Stimulated activated CD4-positive, alpha-beta T cell treated with anti-CD3 and anti-CD28 coated beads, Interleukin-2, amount 100 ng/mL, for 24 hours (primary cell): ENCODE data around the gene YARS1.
"Not testable (repeated sequence)": the region's sequence is repeated elsewhere in the genome, so short reads cannot be mapped to it uniquely, and the experiment has no call there.

Source experiments
- DNase-seq, 2 donors: peaks; one replicate each; pipeline ENCODE4 v3.0.0-alpha.2; 2020

YARS1 gene

DNA sequence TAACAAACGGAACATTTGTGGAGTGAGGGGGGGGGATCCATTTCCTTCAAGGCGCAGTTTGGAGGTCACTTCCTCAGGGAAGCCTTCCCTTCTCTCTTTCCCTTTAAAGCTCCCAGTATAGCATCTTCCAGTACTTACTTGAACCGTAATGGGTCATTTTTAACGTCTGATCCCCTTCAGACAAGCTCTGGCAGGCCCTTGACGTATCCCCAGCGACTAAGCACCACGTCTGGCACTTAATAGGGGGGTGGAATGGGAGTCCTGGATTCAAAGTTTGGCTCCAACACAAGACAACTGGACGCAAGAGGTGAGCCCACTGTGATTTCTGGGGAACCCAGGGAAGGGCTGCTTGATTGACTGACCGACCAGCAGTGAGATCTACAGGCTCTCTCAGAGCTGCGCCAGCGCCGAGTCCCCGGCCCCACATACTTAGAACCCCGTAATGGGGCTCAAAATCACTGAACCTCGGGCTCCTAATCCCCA lies 441 bp downstream of the YARS1 start:
- no peak for DNase-seq

DNA sequence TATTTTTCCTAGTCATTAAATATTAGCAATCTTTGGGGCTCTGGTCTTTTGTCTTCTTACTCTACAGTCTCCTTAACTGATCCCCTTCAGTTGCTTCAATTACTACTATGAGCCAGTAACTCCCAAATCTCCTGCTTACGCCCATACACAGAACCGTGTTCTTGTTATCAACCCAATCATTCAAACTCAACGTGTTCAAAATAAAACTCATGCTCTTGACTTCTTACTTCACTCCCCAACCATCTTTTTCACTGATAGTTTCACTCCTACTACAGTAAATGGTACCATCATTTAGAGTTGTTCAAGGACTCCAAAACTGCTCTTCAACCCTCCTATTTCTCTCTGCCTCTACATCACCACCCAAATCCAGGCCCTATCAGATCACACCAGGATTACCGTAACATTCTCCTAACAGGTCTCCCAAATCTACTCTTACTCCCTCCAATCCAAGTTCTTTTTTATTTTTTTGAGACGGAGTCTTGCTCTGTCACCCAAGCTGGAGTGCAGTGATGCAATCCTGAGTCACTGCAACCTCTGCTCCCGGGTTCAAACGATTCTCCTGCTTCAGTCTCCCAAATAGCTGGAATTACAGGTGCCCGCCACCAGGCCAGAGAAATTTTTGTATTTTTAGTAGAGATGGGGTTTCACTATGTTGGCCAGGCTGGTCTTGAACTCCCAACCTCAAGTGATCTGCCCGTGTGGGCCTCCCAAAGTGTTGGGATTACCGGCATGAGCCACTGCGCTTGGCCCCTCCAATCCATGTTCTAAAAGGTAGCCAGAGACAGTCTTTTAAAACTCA lies 3.0 kb downstream of the YARS1 start:
- DNase-seq, result no peak

DNA sequence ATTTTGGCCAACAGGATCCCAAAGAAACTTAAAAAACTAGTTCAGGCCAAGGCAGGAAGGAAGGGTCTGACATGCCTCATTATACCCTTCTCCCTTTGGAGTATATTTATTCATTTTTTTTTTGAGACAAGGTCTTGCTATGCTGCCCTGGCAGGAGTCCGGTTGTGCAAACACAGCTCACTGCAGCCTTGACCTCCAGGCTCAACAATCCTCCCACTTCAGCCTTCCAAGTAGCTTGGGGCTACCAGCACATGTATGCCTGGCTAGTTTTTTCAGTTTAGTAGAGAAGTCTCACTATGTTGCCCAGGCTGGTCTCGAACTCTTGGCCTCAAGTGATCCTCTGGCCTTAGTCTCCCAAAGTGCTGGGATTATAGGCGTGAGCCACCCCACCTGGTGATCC lies 5.2 kb downstream of the YARS1 start:
- DNase-seq, result no peak

DNA sequence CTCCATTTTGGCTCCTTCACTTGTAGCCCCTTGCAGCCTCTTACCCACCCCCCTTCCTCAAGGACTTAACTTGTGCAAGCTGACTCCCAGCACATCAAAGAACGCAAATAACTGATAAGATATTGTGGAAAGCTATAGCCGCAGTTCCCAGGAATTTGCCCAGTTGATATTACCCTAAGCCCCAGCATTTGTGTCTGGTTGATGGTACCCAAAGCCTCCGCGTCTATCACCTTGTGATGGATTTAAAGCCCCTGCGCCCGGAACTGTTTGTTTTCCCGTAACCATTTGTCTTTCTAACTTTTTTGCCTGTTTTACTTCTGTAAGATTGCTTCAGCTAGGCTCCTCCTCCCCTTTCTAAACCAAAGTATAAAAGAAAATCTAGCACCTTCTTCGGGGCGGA lies 5.9 kb downstream of the YARS1 start:
- DNase-seq, result no peak

DNA sequence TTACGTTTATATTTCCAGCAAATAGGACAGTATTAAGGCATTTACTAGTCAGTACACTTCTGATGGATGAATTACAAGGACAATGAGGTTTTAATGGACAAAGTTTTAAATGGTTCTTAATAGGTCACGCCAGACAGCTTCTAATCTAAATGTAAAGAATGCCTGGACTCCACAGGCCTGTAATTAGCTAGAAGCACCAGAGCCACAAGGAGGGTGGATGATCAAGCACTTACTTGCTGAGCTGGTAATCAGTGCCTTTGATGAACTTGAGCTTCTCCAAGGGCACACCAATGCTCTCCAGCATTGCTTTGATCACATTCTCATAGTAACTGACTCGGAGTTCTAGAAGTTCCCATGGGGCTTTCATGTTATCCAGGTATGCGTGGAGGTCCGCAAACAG lies 6.8 kb downstream of the YARS1 start:
- DNase-seq, result no peak

DNA sequence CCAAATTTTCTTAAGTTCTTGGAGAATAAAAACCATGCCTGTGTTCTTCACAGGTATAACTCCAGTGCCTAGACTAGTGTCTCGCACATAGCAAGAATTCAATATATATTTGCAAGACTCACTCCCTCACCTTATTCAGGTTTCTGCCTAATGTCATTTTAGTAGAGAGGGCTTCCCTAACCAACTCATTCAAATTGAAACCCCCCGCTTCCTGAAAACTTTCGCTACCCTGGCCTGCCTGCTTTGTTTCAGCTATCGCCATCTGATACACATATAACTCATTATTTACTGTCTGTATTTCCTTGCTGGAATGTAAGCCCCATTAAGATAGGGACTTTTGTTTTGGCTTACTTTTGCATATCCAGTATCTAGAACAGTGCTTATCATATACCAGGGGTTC lies 8.6 kb downstream of the YARS1 start:
- no peak for DNase-seq

DNA sequence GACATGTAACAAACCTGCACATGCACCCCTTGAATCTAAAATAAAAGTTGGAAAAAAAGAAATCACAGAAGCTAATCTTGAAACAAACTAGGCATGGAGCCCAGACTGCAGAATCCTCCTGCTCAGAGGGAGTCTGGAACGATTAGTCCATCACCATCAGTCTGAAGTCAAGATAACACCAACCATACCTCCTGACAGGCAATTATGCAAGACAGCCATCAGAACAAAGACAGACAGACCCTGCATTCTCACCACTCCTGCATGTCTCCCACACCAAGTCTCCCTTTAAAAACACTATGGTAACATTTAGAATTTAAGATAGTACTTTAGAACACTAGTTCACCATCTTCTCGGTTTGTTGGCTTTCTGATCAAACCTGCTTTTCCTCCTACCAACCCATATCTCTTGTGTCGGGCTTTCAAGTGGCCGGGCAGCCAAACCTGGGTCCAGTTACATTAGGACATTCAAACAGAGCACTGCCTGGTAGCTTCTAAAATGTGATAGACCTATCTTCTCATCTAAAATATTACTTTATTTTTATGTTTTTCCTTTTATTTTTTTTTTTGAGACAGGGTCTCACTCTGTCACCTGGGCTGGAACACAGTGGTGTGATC lies 10.1 kb downstream of the YARS1 start:
- DNase-seq, result no peak

DNA sequence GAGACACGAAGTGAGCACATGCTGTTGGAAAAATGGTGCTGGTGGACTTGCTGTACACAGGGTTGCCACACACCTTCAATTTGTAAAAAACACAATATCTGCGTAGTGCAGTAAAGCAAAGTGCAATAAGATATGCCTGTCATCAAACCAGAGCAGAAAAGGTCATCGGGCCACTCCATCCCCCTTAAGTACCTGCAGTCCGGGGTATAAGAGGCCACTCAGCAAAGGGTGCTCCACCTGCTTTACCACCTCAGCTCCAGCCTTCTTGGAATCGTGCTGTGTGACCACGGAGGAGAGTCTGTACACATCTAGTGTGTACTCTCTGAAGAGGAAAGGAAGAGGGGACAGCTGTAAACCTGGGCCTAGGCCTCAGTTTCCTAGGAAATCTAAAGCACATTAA lies 10.9 kb downstream of the YARS1 start:
- no peak for DNase-seq

DNA sequence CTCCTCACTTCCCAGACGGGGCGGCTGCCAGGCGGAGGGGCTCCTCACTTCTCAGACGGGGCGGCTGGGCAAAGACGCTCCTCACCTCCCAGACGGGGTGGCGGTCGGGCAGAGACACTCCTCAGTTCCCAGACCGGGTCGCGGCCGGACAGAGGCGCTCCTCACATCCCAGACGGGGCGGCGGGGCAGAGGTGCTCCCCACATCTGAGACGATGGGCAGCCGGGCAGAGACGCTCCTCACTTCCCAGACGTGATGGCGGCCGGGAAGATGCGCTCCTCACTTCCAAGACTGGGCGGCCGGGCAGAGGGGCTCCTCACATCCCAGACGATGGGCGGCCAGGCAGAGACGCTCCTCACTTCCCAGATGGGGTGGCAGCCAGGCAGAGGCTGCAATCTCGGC lies 12.7 kb downstream of the YARS1 start:
- DNase-seq, result not testable (repeated sequence)

DNA sequence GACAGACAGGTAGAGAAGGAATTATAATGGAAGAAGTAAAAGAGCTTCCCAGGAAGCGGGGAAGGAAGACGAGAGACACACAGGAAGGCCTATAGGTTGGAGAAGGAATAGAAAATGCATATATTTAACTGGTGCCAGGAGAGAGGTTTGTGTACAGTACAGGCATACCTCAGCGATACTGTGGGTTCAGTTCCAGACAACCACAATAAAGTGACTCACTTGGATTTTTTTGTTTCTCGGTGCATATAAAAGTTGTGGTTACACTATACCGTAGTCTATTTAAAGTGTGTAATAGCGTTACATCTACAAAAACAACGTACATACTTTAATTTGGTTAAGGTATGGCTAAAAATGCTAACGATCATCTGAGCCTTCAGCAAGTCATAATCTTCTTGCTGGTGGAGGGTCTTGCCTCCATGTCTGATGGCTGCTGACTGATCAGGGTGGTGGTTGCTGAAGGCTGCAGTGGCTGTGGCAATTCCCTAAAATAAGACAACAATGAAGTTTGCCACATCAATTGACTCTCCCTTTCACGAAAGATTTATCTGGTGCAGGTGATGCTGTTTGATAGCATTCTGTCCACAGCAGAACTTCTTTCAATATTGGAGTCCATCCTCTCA lies 16.0 kb downstream of the YARS1 start:
- peak; percentile 26 to 56 for DNase-seq

DNA sequence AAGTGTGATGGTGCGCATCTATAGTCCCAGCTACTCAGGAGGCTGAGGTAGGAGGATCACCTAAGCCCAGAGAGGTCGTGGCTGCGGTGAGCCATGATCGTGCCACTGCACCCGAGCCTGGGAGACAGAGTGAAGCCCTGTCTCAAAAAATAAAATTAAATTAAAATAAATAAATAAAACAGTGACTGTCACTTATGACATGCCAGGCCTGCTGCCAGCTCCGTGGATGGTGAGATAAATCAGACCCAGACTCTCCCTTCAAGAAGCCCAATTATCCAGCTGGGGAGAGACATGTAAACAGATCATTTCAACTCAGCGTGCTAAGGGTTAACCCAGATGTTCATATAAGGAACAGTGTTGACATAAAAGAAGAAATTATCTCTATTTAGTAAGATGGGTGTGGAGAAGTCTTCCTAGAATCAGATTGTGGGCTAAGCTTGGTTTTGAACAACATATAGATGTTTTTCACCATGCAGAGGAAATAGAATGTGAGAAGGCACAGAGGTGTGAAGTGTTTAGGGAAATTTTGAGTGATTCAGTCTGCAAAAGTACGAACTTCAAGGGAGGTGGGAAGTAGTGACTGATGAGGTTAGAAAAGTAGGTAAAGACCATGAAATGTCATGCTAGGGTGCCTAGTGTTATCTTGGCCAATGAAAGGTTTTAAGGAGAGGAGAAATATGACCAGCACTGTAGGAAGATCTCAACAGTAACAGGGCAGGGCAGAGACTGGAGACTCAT lies 18.3 kb downstream of the YARS1 start:
- peak in 1 of 2 donors; percentile 39 for DNase-seq

DNA sequence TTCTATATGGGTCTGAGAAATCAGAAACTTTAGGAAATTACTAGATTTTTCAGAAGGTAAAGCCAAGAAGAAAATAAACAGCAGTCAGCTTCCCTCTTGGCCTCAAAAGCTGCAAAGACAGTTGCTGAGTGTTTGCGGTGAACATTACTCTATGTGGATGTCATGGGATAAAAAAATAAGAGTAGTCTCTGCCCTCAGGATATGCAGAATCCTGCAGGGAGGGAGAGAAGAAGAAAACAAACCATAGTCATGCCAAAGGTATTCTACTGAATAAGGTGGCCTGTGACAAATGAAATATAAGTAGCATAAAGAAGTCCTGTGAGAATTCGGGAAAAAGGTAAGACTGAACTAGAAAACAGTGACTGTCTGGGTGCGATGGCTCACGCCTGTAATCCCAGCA lies 19.0 kb downstream of the YARS1 start:
- no peak for DNase-seq

DNA sequence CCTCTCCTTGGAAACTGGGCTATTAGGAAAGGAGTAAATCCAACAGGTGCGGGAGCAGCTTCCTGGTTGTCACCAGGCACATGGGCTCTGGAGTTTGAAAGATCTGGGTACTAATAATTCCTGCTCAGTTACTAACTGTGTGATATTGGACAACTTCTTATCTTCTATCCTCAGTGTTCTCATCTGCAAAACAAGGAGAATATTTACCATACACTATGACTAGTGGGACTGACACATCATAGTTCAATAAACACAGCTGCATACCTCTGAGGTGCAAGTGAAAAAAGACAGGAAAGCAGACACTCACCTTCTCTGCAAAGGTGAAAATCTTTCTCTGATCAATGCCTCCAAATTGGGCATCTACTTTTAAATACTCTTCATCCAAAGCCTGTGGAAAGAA lies 19.7 kb downstream of the YARS1 start:
- no peak for DNase-seq

DNA sequence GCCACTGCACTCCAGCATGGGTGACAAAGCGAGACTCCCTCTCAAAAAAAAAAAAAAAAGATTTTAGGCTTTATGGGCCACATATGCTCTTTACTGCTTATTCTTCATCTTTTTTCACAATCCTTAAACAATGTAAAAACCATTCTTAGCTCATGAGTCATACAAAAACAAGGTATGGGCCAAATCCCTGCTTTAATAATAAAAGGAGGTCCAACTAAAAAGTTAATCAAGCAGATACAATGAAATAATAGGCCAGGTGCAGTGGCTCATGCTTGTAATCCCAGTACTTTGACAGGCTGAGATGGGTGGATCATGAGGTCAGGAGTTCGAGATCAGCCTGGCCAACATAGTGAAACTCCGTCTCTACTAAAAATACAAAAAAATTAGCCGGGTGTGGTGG lies 21.4 kb downstream of the YARS1 start:
- not testable (repeated sequence) for DNase-seq

DNA sequence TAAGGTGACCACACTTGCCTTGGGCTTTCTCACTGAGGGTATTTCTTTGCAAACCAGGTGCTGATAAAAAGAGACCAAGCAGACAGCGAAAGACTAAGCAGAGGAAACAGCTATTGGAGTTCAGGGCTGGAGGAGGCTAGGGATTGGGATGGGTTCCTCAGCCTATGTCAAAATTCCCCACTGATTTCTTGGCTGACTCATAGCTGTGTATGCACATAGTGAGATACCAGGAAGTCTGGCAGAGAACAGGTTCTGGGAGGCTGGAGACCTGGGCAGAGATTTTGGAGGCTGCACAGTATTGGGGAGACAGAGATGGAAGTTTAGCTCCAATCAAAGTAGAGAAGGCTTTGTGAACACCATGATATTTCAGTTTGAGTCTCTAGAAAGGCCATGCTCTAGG lies 25.3 kb downstream of the YARS1 start:
- DNase-seq, result no peak

DNA sequence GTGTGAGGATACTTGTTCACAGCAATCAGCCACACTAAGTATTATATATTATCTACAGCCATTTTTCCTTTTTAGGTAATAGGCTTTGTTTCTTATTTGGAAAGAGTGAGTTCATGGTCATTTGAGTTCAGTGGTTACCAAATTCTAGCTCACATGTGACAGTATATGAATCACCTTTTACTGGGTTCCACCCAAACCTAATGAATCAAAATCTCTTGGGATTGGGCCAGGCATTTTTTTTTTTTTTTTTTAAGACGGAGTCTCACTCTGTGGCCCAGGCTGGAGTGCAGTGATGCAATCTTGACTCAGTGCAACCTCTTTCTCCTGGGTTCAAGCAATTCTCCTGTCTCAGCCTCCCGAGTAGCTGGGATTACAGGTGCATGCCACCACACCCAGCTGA lies 27.8 kb downstream of the YARS1 start:
- DNase-seq, result not testable (repeated sequence)

DNA sequence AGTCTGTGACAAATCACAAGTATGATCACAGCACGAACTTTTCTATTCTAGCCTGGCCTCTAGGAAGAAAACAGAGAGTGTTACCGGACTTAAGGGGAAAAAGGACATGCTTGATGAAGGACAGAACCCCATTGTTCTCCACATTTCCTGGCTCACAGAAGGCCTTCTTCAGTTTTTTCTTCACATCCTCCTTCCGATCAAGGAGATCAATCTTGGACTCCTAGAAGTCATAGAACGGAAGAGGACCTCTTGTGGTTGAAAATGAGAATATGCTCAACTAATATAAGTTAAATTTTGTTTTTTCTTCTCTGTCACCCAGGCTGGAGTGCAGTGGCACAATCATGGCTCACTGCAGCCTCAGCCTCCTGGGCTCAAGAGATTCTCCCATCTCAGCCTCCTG lies 30.3 kb downstream of the YARS1 start:
- DNase-seq, result no peak

DNA sequence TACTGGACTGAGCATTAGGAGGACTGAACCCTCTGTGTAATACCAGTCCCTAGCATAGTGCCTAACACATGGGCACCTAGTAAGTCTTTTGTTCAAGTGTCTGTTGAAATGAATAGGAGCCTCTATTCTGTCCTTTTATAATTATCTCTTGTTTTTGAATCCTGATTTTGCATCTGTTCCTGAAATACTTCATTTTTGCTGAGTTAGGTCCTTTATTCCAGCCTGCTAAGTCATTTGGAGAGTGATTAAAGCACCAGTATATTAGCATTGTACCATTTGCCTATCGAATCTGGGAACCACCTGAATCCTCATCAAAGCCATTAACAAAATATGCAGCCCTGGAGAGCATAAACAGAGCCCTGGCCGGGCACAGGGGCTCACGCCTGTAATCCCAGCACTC lies 32.3 kb downstream of the YARS1 start:
- no peak for DNase-seq

DNA sequence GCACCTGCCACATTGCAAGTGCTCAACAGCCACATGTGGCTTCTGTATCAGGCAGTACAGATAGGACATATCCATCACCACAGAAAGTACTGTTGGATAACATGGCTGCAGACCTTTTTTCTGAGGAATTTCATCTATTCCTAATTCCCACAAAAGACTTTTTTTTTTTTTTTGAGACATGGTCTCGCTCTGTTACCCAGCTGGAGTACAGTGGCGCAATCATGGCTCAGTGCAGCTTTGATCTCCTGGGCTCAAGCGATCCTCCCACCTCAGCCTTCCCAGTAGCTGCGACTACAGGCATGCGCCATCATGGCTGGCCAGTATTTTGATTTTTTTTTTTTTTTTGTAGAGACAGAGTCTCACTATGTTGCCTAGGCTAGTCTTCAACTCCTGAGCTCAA lies 33.3 kb downstream of the YARS1 start:
- DNase-seq, result no peak

DNA sequence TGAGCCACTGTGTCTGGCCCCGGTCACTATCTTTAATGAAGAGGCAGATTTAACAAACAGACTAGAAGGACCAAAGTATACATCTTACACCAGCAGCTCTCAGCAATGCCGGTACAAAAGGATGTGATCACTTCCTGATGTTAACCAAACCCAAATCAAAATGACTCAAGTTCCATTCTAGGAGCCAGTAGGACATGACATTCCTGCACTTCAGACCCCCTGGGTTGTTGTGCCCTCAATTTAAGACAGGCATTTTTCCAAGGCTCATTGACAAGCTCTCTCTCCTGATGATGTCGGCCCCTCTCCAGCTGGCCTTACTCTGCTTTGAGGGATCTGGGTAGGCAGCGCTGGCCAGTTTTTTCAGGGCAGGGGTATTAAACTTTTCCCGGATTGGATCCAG lies 35.1 kb downstream of the YARS1 start:
- DNase-seq, result no peak

DNA sequence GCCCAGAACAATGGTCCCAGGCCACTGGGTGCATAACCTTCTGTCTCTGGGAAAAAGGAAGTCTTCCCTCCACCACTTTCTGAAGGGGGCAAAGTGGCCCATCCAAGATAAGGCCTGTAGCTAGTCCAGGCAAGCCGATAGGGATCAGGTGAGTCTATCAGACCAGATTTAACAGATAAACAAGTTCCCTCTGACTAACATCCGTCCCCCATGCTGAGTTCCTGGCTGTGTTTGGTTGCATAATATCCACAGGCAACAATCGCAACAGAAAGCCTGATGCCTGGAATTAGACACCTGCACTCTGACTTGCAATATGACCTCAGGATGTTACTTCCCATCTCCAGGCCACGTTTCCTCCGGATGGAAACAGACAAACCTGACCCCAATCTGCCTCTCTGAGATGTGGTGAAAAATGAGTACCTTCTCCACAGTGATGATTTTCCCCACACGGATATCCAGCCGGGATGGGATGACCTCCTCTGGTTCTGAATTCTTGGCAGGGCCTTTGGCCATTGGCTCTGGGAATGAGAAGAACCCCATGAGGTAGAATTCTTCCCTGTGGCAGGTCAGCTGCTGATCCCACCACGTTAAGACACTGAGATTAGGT lies 36.4 kb downstream of the YARS1 start:
- DNase-seq, result no peak

DNA sequence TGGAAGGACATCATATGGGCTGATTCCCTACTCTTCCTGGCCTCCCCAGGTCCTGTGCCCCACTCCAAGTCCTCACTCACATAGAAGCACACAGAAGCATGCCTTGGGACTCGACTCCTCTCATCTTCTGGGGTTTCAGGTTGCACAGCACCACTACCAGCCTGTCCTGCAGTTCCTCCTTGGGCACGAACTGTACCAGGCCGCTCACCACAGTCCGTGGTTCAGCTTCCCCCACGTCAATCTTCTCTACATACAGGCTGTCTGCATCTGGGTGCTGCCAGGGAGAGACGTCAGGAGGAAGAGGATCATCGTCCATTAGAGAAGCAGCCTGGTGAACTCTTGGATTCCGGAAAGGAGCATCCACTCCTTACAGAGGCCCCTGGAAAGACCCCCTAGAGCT lies 37.2 kb downstream of the YARS1 start:
- no peak for DNase-seq

DNA sequence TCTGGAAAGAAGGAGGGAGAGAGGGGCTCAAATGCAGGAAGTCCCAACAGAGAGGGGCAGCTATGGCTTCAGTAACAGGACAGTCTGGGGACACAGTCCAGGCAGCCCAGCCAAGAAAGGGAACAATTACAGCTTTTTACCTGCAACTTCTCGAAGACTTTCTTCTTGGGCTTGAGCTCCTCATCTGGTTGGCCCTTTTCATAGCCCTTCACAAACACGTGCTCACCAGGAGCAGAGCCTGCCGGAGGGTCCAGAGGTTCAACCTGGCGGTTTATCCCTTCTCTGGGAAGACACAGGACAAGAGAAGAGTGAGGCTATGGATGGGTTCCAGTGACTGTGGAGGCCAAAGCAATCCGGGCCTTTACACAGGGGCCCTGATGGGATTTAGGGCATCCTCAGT lies 37.9 kb downstream of the YARS1 start:
- DNase-seq, result no peak
